Measurements from ENCODE around the gene RFXANK. TPM values are rescaled to one million over a fixed set of nuclear protein-coding genes. Genes with fewer than 3 reads are reported as not detected.

The RFXANK gene
- total RNA-seq, 1 donor from 2014 or later: 20.2 TPM

DNA sequence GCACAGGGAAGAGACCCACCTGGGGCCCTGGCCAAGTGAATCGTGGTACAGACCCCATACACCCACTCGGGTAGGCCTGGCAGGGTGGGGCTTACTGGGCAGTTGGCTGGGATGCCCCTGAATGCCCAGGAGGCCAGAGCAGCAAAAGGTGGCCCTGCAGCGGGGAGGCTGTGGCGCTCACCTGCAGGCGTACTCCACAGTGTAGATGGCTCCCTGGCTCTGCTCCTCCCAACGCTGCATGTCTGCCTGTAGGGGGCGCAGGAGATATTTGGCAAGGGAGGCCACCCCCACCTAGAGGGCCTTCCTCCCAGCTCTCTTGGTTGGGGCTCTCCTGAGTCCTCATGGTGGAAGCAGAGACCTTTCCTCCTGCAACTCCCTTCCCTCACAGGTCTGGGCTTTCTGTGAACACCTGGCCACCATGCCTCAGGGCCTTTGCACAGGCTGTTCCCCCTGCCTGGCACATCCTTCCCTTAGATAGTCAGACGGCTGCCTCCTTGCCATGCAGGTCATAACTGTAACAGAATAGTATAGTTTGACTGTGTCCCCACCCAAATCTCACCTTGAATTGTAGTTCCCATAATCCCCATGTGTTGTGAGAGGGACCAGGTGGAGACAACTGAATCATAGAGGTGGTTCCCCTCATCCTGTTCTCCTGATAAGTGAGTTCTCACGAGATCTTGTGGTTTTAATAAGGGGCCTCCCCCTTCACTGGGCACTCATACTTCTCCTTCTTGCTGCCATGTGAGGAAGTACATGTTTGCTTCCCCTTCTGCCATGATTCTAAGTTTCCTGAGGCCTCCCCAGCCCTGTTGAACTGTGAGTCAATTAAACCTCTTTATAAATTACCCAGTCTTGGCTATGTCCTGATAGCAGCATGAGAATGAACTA, 6.0 kb upstream of the RFXANK start:
- H3K36me3 ChIP-seq: peaks cover 0 to 34% of the 10 kb centered on the region in 2 donors
- intact Hi-C loops (cut with DNase I): no loop called here

DNA sequence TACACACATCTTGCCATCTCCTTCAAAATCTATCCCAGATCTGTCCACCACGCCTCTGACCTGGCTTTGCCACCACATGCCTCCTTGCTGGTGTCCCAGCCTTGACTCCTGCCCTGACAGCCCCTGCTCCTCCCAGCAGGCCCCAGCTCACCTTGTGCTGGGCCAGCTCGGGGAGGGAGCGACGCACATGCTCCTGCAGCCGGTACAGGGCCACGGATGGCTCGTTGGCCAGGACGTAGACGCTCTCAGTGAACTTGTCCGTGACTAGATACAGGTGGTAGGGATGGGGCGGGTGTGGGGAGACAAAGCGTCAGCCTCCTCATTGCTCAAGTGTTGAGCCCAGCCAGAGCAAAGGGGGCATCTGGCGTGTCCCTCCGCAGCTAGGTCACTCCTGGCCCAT, 5.3 kb upstream of the RFXANK start:
- intact Hi-C loops (cut with DNase I): no loop called here
- Histone ChIP-seq H3K9me3 (no peaks in the 10 kb centered on the region), H3K27me3 (no peaks in the 10 kb centered on the region), H3K4me1 (peaks cover 18 to 20% of the 10 kb centered on the region in 2 donors), H3K36me3 (peaks cover 0 to 28% of the 10 kb centered on the region in 2 donors), H3K4me3 (no peak overlapping the region), H3K27ac (no peak overlapping the region)
- TF ChIP-seq, protein P1, sequence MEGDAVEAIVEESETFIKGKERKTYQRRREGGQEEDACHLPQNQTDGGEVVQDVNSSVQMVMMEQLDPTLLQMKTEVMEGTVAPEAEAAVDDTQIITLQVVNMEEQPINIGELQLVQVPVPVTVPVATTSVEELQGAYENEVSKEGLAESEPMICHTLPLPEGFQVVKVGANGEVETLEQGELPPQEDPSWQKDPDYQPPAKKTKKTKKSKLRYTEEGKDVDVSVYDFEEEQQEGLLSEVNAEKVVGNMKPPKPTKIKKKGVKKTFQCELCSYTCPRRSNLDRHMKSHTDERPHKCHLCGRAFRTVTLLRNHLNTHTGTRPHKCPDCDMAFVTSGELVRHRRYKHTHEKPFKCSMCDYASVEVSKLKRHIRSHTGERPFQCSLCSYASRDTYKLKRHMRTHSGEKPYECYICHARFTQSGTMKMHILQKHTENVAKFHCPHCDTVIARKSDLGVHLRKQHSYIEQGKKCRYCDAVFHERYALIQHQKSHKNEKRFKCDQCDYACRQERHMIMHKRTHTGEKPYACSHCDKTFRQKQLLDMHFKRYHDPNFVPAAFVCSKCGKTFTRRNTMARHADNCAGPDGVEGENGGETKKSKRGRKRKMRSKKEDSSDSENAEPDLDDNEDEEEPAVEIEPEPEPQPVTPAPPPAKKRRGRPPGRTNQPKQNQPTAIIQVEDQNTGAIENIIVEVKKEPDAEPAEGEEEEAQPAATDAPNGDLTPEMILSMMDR (IDR thresholded peaks at IDR 0.05): no peak
- no peak for DNase-seq (ENCODE audit: low spot score in 2 of 2)

More for the DNA sequence above, 6.0 kb upstream of the RFXANK start:
- H3K4me1 ChIP-seq: peaks cover 11 to 19% of the 10 kb centered on the region in 2 donors
- H3K27ac ChIP-seq: no peak overlapping the region
- H3K9me3 ChIP-seq: no peaks in the 10 kb centered on the region
- TF ChIP-seq, protein P1 (IDR thresholded peaks at IDR 0.05): peak in 1 of 3 experiments; percentile 49
- H3K4me3 ChIP-seq: no peak overlapping the region
- DNase-seq (ENCODE audit: low spot score in 2 of 2): no peak
- H3K27me3 ChIP-seq: no peaks in the 10 kb centered on the region

DNA sequence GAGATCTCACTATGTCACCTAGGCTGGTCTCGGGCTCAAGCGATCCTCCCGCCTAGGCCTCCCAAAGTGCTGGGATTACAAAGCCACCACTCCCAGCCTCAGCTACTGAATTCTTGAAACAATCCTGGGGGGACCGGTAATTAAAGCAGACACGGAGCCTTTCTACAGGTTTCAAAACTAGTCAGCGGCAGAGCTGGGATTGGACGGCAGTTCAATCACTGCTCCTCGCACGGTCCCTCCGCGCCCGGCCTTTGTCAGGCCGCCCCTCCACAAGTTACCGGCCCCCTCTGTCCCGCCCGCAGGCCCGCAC, 335 bp upstream of the RFXANK start:
- H3K36me3 ChIP-seq: peaks cover 1 to 2% of the 10 kb centered on the region in 2 donors
- H3K4me1 ChIP-seq: peaks cover 26 to 33% of the 10 kb centered on the region in 2 donors
- intact Hi-C loops (cut with DNase I): loop anchor here (1.0 to 10.0 kb wide), 7 partner anchors 12 to 323 kb away; partner anchors contain the start of genes GATAD2A, MAU2, NDUFA13 and NR2C2AP

DNA sequence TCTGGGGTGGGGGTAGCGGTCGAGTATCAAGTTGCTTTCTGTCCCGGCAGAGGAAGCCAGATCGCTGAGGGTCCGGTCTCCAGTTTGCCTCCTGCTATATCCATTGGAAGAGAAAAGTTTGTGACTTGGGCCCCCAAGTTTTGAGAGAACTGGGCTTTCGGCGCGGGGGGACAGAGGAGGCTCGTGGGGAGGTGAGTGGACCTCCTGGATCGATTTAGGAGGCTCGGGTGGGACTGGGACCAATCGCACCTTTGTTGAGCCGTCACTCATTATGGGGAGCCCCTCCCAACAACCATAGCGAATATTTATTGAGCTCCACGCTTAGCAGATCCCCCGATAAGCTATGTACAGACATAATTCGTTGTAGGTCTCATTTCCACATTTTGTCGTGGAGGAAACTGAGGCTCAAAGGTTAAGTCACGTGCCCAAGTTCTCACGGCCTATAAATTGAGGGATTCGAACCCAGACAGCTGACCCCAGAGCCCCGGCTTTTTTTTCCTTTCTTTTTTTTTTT, 909 bp downstream of the RFXANK start:
- TF ChIP-seq, protein P1 (IDR thresholded peaks at IDR 0.05): no peak
- Histone ChIP-seq H3K27ac (peak overlapping the region; percentile 74 to 99), H3K27me3 (no peaks in the 10 kb centered on the region), H3K9me3 (no peaks in the 10 kb centered on the region), H3K4me3 (peak overlapping the region; percentile 86 to 93), H3K36me3 (peaks cover 11 to 12% of the 10 kb centered on the region in 2 donors), H3K4me1 (peaks cover 26 to 33% of the 10 kb centered on the region in 2 donors)
- DNase-seq (ENCODE audit: low spot score in 2 of 2): no peak
- intact Hi-C loops (cut with DNase I): loop anchor here (1.0 to 10.0 kb wide), 7 partner anchors 10 to 322 kb away; partner anchors contain the start of genes GATAD2A, MAU2, NDUFA13 and NR2C2AP

More for the DNA sequence above, 335 bp upstream of the RFXANK start:
- TF ChIP-seq, protein P1 (IDR thresholded peaks at IDR 0.05): no peak
- Histone ChIP-seq H3K27me3 (no peaks in the 10 kb centered on the region), H3K9me3 (no peaks in the 10 kb centered on the region), H3K27ac (peak overlapping the region; percentile 97 to 99), H3K4me3 (peak overlapping the region; percentile 86 to 93)
- DNase-seq (ENCODE audit: low spot score in 2 of 2): no peak

DNA sequence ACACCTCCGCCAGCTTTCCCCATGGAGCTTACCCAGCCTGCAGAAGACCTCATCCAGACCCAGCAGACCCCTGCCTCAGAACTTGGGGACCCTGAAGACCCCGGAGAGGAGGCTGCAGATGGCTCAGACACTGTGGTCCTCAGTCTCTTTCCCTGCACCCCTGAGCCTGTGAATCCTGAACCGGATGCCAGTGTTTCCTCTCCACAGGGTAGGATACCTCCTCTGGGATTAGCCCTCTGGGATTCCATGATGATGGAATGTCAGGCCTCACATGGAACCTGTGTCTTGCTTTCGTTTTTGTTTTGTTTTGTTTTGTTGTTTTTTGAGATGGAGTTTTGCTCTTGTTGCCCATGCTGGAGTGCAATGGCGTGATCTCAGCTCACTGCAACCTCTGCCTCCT, 1.9 kb downstream of the RFXANK start:
- intact Hi-C loops (cut with DNase I): loop anchor here (2.0 to 10.0 kb wide), 6 partner anchors 55 to 321 kb away; partner anchors contain the start of genes GATAD2A, MAU2, NDUFA13 and SLC25A42
- H3K27ac ChIP-seq: no peak overlapping the region
- TF ChIP-seq, protein P1 (IDR thresholded peaks at IDR 0.05): no peak
- peak overlapping the region; percentile 86 to 93 for H3K4me3 ChIP-seq
- peaks cover 26 to 33% of the 10 kb centered on the region in 2 donors for H3K4me1 ChIP-seq
- peaks cover 18 to 22% of the 10 kb centered on the region in 2 donors for H3K36me3 ChIP-seq
- DNase-seq (ENCODE audit: low spot score in 2 of 2): no peak
- H3K9me3 ChIP-seq: no peaks in the 10 kb centered on the region
- no peaks in the 10 kb centered on the region for H3K27me3 ChIP-seq
